H9 (cell line): ENCODE measurements around the gene UBE3C. TPM values are rescaled to one million over a fixed set of nuclear protein-coding genes. Genes with fewer than 3 reads are reported as not detected.
A peak's percentile ranks its signal among the peaks of the same experiment; 100 is the strongest.

Source experiments
- DNase-seq: peaks from one replicate; pipeline ENCODE4 v3.0.0-alpha.2; 2017
- H2AFZ ChIP-seq: one replicate; pipeline ENCODE4 v1.6.1; 2013; ENCODE audit warnings: mild to moderate bottlenecking, low read length, control low read depth, moderate library complexity
- H2AK5ac ChIP-seq: 2 replicates; pipeline ENCODE4 v1.6.1; 2013; ENCODE audit warnings: low read length, control low read depth, mixed read lengths; ENCODE audit not compliant: insufficient read length
- H2BK120ac ChIP-seq: one replicate; pipeline ENCODE4 v1.6.1; 2013; ENCODE audit warnings: low read depth, mild to moderate bottlenecking, low read length, control low read depth, inconsistent platforms; ENCODE audit not compliant: poor library complexity, severe bottlenecking
- H2BK12ac ChIP-seq: 2 replicates; pipeline ENCODE4 v1.6.1; 2013; ENCODE audit warnings: low read length, control low read depth, mixed read lengths, low read depth; ENCODE audit not compliant: insufficient read length
- H2BK15ac ChIP-seq: 2 replicates; pipeline ENCODE4 v1.6.1; 2013; ENCODE audit warnings: low read depth, low read length, control low read depth
- H2BK20ac ChIP-seq: one replicate; pipeline ENCODE4 v1.6.1; 2013; ENCODE audit warnings: low read depth, mild to moderate bottlenecking, low read length, control low read depth, inconsistent platforms; ENCODE audit not compliant: poor library complexity, severe bottlenecking
- H2BK5ac ChIP-seq: 2 replicates; pipeline ENCODE4 v1.6.1; 2013; ENCODE audit warnings: low read length, control low read depth, mixed read lengths; ENCODE audit not compliant: insufficient read length
- H3K14ac ChIP-seq: 2 replicates; pipeline ENCODE4 v1.6.1; 2013; ENCODE audit warnings: low read length, control low read depth; ENCODE audit not compliant: insufficient read depth
- H3K18ac ChIP-seq: 2 replicates; pipeline ENCODE4 v1.6.1; 2013; ENCODE audit warnings: low read depth, mild to moderate bottlenecking, mixed read lengths, low read length, control low read depth; ENCODE audit not compliant: insufficient read length
- H3K23ac ChIP-seq: 2 replicates; pipeline ENCODE4 v1.6.1; 2013; ENCODE audit warnings: low read length, control low read depth, mixed read lengths, low read depth; ENCODE audit not compliant: insufficient read length
- H3K23me2 ChIP-seq: 2 replicates; pipeline ENCODE4 v1.6.1; 2013; ENCODE audit warnings: low read depth, mild to moderate bottlenecking, mixed read lengths, low read length, control low read depth; ENCODE audit not compliant: insufficient read length, poor library complexity, severe bottlenecking
- H3K27ac ChIP-seq: 2 replicates; pipeline ENCODE4 v1.5.1; 2013; ENCODE audit warnings: low read length, control low read depth, mixed read lengths, low read depth; ENCODE audit not compliant: insufficient read length
- H3K27me3 ChIP-seq: 2 replicates; pipeline ENCODE4 v1.6.1; 2013; ENCODE audit warnings: low read length, control low read depth, inconsistent platforms; ENCODE audit not compliant: insufficient read depth
- H3K4ac ChIP-seq: 2 replicates; pipeline ENCODE4 v1.6.1; 2013; ENCODE audit warnings: low read depth, mild to moderate bottlenecking, control low read depth, inconsistent platforms, low read length, moderate library complexity
- H3K4me1 ChIP-seq: 2 replicates; pipeline ENCODE4 v1.6.1; 2013; ENCODE audit warnings: low read length, control low read depth, inconsistent platforms; ENCODE audit not compliant: insufficient read depth
- H3K4me2 ChIP-seq: 2 replicates; pipeline ENCODE4 v1.6.1; 2013; ENCODE audit warnings: low read length, control low read depth, mixed read lengths; ENCODE audit not compliant: insufficient read length, insufficient read depth
- H3K56ac ChIP-seq: 2 replicates; pipeline ENCODE4 v1.6.1; 2013; ENCODE audit warnings: low read depth, mild to moderate bottlenecking, mixed read lengths, low read length, control low read depth; ENCODE audit not compliant: insufficient read length
- H3K79me1 ChIP-seq: 2 replicates; pipeline ENCODE4 v1.6.1; 2013; ENCODE audit warnings: low read depth, mild to moderate bottlenecking, moderate library complexity, low read length, control low read depth, inconsistent platforms; ENCODE audit not compliant: insufficient read depth, poor library complexity, severe bottlenecking
- H3K79me2 ChIP-seq: 2 replicates; pipeline ENCODE4 v1.6.1; 2013; ENCODE audit warnings: low read length, control low read depth, inconsistent platforms; ENCODE audit not compliant: insufficient read depth
- H3K9ac ChIP-seq: 2 replicates; pipeline ENCODE4 v1.6.1; 2013; ENCODE audit warnings: low read length, control low read depth, mixed read lengths; ENCODE audit not compliant: insufficient read length; ENCODE audit errors: extremely low read depth
- H3K9me3 ChIP-seq: one replicate; pipeline ENCODE4 v1.6.1; 2013; ENCODE audit warnings: low read depth, low read length, inconsistent platforms; ENCODE audit not compliant: control insufficient read depth
- H3T11ph ChIP-seq: one replicate; pipeline ENCODE4 v1.6.1; 2013; ENCODE audit warnings: mild to moderate bottlenecking, low read length, control low read depth, inconsistent platforms
- H4K20me1 ChIP-seq: one replicate; pipeline ENCODE4 v1.6.1; 2013; ENCODE audit not compliant: control insufficient read depth, insufficient read length, insufficient read depth
- H4K5ac ChIP-seq: 2 replicates; pipeline ENCODE4 v1.6.1; 2013; ENCODE audit warnings: low read depth, mild to moderate bottlenecking, mixed read lengths, low read length, control low read depth; ENCODE audit not compliant: insufficient read length
- H4K8ac ChIP-seq: replicated peaks from 2 replicates; pipeline ENCODE4 v1.6.1; 2013; ENCODE audit warnings: low read length, control low read depth, mixed read lengths, low read depth; ENCODE audit not compliant: insufficient read length
- H4K91ac ChIP-seq: 2 replicates; pipeline ENCODE4 v1.6.1; 2013; ENCODE audit warnings: low read depth, mild to moderate bottlenecking, moderate library complexity, mixed read lengths, low read length, control low read depth; ENCODE audit not compliant: insufficient read length
- H3K27ac Mint-ChIP-seq, 3 experiments: 2 replicates in 2 of 3; 3 replicates in 1 of 3; pipeline ENCODE4 v1.8.0; 2020 to 2021; ENCODE audit warnings: mixed read lengths in 3 of 3, mild to moderate bottlenecking in 1 of 3, moderate library complexity in 1 of 3
- H3K27me3 Mint-ChIP-seq: 2 replicates; pipeline ENCODE4 v1.8.0; 2021; ENCODE audit warnings: low read depth, mild to moderate bottlenecking, moderate library complexity, mixed read lengths
- H3K36me3 Mint-ChIP-seq, 3 experiments: 2 replicates in 2 of 3; 3 replicates in 1 of 3; pipeline ENCODE4 v1.8.0; 2020 to 2021; ENCODE audit warnings: low read depth in 3 of 3, mixed read lengths in 3 of 3; ENCODE audit not compliant: insufficient read depth in 1 of 3
- H3K4me1 Mint-ChIP-seq, 2 experiments: 2 replicates each; pipeline ENCODE4 v1.8.0; 2020; ENCODE audit warnings: mixed read lengths in 2 of 2
- H3K4me3 Mint-ChIP-seq, 2 experiments: 2 replicates in 1 of 2; 3 replicates in 1 of 2; pipeline ENCODE4 v1.8.0; 2020 to 2021; ENCODE audit warnings: mild to moderate bottlenecking in 2 of 2, mixed read lengths in 2 of 2, moderate library complexity in 1 of 2
- H3K9me3 Mint-ChIP-seq, 2 experiments: 2 replicates in 1 of 2; 3 replicates in 1 of 2; pipeline ENCODE4 v1.8.0; 2020; ENCODE audit warnings: mild to moderate bottlenecking in 2 of 2, mixed read lengths in 2 of 2, moderate library complexity in 1 of 2
- WGBS: extraction: QIAGEN DNeasy Blood & Tissue Kit; methylation state at CpG from one replicate; pipeline ENCODE4 v1.1.7; 2013; ENCODE audit warnings: missing lambda C conversion rate, low lambda C conversion rate, mixed read lengths; ENCODE audit not compliant: insufficient read length; ENCODE audit errors: extremely low coverage; 5-methylcytosine and 5-hydroxymethylcytosine counted together
- total RNA-seq: library from RNA; stranded (reverse); gene quantifications from 2 replicates; pipeline ENCODE4 v1.2.1, GENCODE V29; 2021
- TF ChIP-seq, protein P1 (sequence below): fragments of 200-600 bp; sonication (generic); conservative IDR thresholded peaks from 3 replicates; pipeline ENCODE4 v1.8.0; 2021; ENCODE audit warnings: antibody characterized with exemption, mild to moderate bottlenecking

UBE3C gene
- total RNA-seq, 1 experiment from 2014 or later, result 63.3 TPM

DNA sequence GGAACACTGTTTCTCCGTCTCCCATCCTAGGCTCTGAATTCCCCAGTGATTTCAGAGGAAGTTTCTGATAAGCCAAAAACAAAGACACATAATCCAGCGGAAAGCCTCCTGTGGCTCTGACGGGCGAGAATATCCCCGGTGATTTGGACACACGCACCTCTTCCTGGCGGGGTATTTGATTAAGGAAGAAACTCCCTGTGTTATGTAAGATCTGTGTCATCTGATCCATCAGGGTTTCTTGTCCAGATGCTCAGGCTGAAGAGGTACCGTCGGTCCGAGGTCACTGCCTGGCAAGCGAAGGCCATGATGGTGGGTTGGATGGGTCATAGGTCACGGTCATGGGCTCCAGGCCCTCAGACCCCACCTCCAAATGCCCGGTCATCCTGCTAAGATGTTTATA is 158.5 kb downstream of the UBE3C start:
- H2BK120ac ChIP-seq, result no peak overlapping the region
- no peak overlapping the region for H3K4me3 Mint-ChIP-seq
- H3K79me1 ChIP-seq, result no peaks in the 10 kb centered on the region
- no peaks in the 10 kb centered on the region for H3K79me2 ChIP-seq
- H3K4me1 ChIP-seq, result no peaks in the 10 kb centered on the region
- TF ChIP-seq, protein P1, sequence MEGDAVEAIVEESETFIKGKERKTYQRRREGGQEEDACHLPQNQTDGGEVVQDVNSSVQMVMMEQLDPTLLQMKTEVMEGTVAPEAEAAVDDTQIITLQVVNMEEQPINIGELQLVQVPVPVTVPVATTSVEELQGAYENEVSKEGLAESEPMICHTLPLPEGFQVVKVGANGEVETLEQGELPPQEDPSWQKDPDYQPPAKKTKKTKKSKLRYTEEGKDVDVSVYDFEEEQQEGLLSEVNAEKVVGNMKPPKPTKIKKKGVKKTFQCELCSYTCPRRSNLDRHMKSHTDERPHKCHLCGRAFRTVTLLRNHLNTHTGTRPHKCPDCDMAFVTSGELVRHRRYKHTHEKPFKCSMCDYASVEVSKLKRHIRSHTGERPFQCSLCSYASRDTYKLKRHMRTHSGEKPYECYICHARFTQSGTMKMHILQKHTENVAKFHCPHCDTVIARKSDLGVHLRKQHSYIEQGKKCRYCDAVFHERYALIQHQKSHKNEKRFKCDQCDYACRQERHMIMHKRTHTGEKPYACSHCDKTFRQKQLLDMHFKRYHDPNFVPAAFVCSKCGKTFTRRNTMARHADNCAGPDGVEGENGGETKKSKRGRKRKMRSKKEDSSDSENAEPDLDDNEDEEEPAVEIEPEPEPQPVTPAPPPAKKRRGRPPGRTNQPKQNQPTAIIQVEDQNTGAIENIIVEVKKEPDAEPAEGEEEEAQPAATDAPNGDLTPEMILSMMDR, result no peak
- H3K4me1 Mint-ChIP-seq, result peaks cover 8 to 23% of the 10 kb centered on the region in 2 experiments
- no peaks in the 10 kb centered on the region for H3K23me2 ChIP-seq
- no peaks in the 10 kb centered on the region for H4K20me1 ChIP-seq
- no peak overlapping the region for H3K14ac ChIP-seq
- no peak overlapping the region for H3K27ac ChIP-seq
- WGBS, result no CpG with 5 or more reads among the region's 13 CpGs
- no peak overlapping the region for H3K4me2 ChIP-seq
- H4K91ac ChIP-seq, result no peak overlapping the region
- peaks cover 0 to 6% (median 0%) of the 10 kb centered on the region in 3 experiments; a peak in 2 of 7 replicates for H3K36me3 Mint-ChIP-seq
- no peak overlapping the region for H2AK5ac ChIP-seq
- no peak overlapping the region for H2BK5ac ChIP-seq
- H3K27ac Mint-ChIP-seq, result peak overlapping the region; percentile 2 to 85 (median 70); a peak in 2 of 7 replicates
- peak overlapping the region; percentile 26 for H2BK12ac ChIP-seq
- no peak overlapping the region for H2AFZ ChIP-seq
- H3K18ac ChIP-seq, result peak overlapping the region; percentile 17
- H3K9ac ChIP-seq, result no peak overlapping the region
- DNase-seq, result no peak
- no peak overlapping the region for H2BK15ac ChIP-seq
- H3K9me3 Mint-ChIP-seq, result peaks cover 4 to 6% of the 10 kb centered on the region in 2 experiments; a peak in 2 of 5 replicates
- no peak overlapping the region for H3K4ac ChIP-seq
- no peak overlapping the region for H4K8ac ChIP-seq
- no peaks in the 10 kb centered on the region for H3K9me3 ChIP-seq
- H3K27me3 ChIP-seq, result no peaks in the 10 kb centered on the region
- H3K27me3 Mint-ChIP-seq, result no peaks in the 10 kb centered on the region; the same call in 1 of the 2 replicates
- no peak overlapping the region for H3K23ac ChIP-seq
- no peak overlapping the region for H3T11ph ChIP-seq
- no peak overlapping the region for H4K5ac ChIP-seq
- H2BK20ac ChIP-seq, result no peak overlapping the region
- H3K56ac ChIP-seq, result no peak overlapping the region
